ENCODE measurements around the gene AHDC1.

DNA sequence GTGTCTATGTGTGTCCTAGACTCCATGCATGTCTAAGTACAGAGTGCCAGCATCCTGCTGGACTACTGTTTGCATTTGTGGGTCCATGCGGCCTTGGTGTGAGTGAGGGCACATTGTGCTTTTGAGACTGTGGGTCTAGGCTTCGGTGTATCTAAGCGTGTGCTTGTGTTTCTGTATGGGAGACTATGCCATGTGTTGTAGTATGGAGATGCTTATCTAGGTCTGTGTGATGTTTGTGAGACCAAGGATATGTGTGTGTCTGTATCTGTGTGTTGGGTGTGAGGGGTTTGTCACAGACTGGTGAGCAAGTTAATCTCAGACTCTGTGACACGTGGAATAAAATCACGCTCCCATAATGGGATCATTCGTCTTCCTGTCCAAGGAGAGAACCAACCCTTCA, 14.5 kb downstream of the AHDC1 start:
- TF ChIP-seq, protein P1, sequence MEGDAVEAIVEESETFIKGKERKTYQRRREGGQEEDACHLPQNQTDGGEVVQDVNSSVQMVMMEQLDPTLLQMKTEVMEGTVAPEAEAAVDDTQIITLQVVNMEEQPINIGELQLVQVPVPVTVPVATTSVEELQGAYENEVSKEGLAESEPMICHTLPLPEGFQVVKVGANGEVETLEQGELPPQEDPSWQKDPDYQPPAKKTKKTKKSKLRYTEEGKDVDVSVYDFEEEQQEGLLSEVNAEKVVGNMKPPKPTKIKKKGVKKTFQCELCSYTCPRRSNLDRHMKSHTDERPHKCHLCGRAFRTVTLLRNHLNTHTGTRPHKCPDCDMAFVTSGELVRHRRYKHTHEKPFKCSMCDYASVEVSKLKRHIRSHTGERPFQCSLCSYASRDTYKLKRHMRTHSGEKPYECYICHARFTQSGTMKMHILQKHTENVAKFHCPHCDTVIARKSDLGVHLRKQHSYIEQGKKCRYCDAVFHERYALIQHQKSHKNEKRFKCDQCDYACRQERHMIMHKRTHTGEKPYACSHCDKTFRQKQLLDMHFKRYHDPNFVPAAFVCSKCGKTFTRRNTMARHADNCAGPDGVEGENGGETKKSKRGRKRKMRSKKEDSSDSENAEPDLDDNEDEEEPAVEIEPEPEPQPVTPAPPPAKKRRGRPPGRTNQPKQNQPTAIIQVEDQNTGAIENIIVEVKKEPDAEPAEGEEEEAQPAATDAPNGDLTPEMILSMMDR (IDR thresholded peaks at IDR 0.05; ENCODE audit: poor library complexity, severe bottlenecking) = no peak
- TF ChIP-seq POLR2AphosphoS5 (IDR thresholded peaks at IDR 0.05) = no peak
- TF ChIP-seq TAF1 (IDR thresholded peaks at IDR 0.05; ENCODE audit: low read depth) = no peak
- no peak for TF ChIP-seq EP300 (conservative IDR thresholded peaks at IDR 0.05; ENCODE audit: poor library complexity, severe bottlenecking)
- TF ChIP-seq EZH2 (IDR thresholded peaks at IDR 0.05; ENCODE audit: borderline replicate concordance, insufficient read depth, low read length, poor library complexity, severe bottlenecking) = no peak
- TF ChIP-seq MXI1 (conservative IDR thresholded peaks at IDR 0.05; ENCODE audit: poor library complexity, severe bottlenecking) = no peak

All from neural cell (in vitro differentiated cells).